Gastroesophageal sphincter (tissue), 3 donors: ENCODE data around the gene VPREB1.

Experiments used
- EP300 ChIP-seq: sonication (generic); formaldehyde crosslinking; IDR thresholded peaks from one replicate; pipeline ENCODE4 v1.6.1; 2017; ENCODE audit warnings: antibody characterized with exemption, mild to moderate bottlenecking
- POLR2A ChIP-seq, 2 donors: fragments of 450-650 bp; IDR thresholded peaks; one replicate each; pipeline ENCODE4 v1.6.1; 2017; ENCODE audit warnings: antibody characterized with exemption in 2 of 2, mild to moderate bottlenecking in 2 of 2, moderate library complexity in 1 of 2
- POLR2AphosphoS5 ChIP-seq: sonication (generic); formaldehyde crosslinking; IDR thresholded peaks from one replicate; pipeline ENCODE4 v1.6.1; 2017; ENCODE audit warnings: antibody characterized with exemption
- TF ChIP-seq, protein P1 (sequence below), 4 experiments: fragments of 200-600 bp in 2 of 4; fragments of 450-650 bp in 2 of 4; sonication (generic) in 1 of 4; IDR thresholded peaks; one replicate each; pipeline ENCODE4 v1.5.1; 2017 to 2019; ENCODE audit warnings: antibody characterized with exemption in 4 of 4, mild to moderate bottlenecking in 2 of 4, moderate library complexity in 2 of 4

DNA sequence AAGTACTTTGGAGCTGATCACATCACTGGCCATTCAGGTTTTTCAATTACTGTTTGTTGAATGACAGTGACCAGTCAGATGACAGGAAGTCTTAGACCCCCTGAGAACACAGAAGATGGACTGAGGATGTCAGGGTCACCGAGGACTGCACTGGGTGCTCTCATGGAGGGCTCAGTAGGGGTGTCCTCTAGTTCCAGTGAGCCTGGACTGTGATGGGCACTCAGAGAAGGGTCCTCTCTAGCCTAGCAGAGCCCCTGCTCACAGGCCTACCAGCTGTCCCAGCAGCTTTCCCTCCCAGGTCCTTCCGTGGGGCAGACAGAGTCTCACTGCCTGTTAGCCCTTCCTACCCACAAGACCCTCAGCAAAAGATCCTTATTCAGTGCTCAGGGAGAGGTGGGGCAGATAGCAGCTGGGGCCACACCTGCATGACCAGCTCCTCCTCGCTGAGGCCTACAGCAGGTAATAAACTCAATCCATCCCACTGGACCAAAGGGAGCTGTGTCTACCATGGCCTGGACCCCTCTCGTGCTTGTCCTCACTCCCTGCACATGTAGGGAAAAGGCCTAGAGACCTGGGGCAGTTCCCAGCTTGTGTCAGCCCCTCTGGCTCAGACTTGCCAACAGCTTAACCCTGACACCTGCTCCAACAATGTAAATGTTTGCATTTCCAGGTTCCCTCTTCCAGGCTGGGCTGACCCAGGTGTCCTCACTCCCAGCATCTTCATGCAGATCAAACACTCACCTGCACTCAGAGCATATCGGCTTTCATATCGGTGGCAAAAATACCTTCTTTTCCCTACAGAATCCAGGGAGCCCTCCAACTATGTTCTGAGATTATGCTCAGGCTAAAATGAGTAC lies 25.2 kb upstream of the VPREB1 start:
- TF ChIP-seq, protein P1, sequence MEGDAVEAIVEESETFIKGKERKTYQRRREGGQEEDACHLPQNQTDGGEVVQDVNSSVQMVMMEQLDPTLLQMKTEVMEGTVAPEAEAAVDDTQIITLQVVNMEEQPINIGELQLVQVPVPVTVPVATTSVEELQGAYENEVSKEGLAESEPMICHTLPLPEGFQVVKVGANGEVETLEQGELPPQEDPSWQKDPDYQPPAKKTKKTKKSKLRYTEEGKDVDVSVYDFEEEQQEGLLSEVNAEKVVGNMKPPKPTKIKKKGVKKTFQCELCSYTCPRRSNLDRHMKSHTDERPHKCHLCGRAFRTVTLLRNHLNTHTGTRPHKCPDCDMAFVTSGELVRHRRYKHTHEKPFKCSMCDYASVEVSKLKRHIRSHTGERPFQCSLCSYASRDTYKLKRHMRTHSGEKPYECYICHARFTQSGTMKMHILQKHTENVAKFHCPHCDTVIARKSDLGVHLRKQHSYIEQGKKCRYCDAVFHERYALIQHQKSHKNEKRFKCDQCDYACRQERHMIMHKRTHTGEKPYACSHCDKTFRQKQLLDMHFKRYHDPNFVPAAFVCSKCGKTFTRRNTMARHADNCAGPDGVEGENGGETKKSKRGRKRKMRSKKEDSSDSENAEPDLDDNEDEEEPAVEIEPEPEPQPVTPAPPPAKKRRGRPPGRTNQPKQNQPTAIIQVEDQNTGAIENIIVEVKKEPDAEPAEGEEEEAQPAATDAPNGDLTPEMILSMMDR (IDR thresholded peaks at IDR 0.05): no peak
- TF ChIP-seq EP300: no peak
- no peak for TF ChIP-seq POLR2A (IDR thresholded peaks at IDR 0.05)
- TF ChIP-seq POLR2AphosphoS5: no peak
